Adrenal gland (tissue), 5 donors: Measurements from ENCODE around the gene CACNA1H.

ENCODE experiments used
- CTCF ChIP-seq, 6 experiments: fragments of 450-650 bp in 4 of 6; fragments of 200-600 bp in 2 of 6; sonication (generic) in 1 of 6; IDR thresholded peaks; 1 replicate in 5 of 6; 2 replicates in 1 of 6; pipeline versions ENCODE4 v1.5.1 to v1.8.0; 2016 to 2021; ENCODE audit warnings: antibody characterized with exemption in 6 of 6, mild to moderate bottlenecking in 2 of 6, moderate library complexity in 1 of 6
- POLR2A ChIP-seq, 2 donors: fragments of 450-650 bp; IDR thresholded peaks; one replicate each; pipeline ENCODE4 v1.6.1; 2017; ENCODE audit warnings: antibody characterized with exemption in 2 of 2, mild to moderate bottlenecking in 2 of 2, moderate library complexity in 1 of 2
- donor health status: DM: no; HTN: no; CAD: no.

GRCh38 chr16:1141191-1141590 is 11.7 kb upstream of the CACNA1H start:
- no peak for TF ChIP-seq CTCF (IDR thresholded peaks at IDR 0.05)
- TF ChIP-seq POLR2A (IDR thresholded peaks at IDR 0.05): no peak
